ENCODE data around the gene KRT28.

DNA sequence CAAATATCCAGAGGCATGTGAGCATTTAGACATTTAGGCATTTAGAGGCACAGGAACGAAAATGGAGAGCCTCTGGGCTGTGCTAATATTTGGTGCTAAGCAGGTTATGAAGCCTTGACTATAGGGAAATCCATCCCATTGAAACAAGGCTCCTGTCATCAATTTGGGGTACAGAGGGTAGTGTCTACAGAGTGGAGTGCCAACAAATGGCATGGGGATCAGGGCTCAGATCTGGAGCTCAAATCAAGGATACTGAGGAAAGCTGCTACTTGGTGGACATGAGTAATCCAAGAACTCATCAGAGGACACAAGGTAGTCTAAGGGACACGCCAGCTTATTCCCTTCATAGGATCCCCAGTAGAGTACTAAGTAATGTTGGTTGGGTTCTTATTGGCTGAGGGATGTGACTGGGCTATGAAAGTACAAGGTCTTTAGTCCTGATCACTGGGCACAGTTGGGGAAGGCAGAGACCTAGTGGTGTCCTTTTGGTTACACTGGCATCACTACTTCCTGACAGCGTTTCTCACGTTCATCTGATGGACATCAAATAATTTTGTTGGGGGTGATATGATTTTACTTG is 17.4 kb upstream of the KRT28 start:
- TF ChIP-seq ARNT (IDR thresholded peaks at IDR 0.05), result no peak
- no peak for TF ChIP-seq HDGF (IDR thresholded peaks at IDR 0.05; ENCODE audit: borderline replicate concordance)
- TF ChIP-seq ELF4 (IDR thresholded peaks at IDR 0.05), result no peak
- TF ChIP-seq L3MBTL2 (conservative IDR thresholded peaks at IDR 0.05), result no peak
- TF ChIP-seq NFRKB (IDR thresholded peaks at IDR 0.05), result no peak
- no peak for TF ChIP-seq BHLHE40 (IDR thresholded peaks at IDR 0.05; ENCODE audit: borderline replicate concordance)
- no peak for TF ChIP-seq FOXM1 (IDR thresholded peaks at IDR 0.05; ENCODE audit: borderline replicate concordance)
- TF ChIP-seq FOXA1 (IDR thresholded peaks at IDR 0.05), result no peak
- no peak for TF ChIP-seq FOXK2 (IDR thresholded peaks at IDR 0.05)

Measured in HEK293T (cell line).